GDM1 (cell line): ENCODE measurements around the gene KPNB1.

Experiments used
- DNase-seq: peaks from one replicate; lab custom pipeline; 2025; lab: John Stamatoyannopoulos, UW

The KPNB1 gene

DNA sequence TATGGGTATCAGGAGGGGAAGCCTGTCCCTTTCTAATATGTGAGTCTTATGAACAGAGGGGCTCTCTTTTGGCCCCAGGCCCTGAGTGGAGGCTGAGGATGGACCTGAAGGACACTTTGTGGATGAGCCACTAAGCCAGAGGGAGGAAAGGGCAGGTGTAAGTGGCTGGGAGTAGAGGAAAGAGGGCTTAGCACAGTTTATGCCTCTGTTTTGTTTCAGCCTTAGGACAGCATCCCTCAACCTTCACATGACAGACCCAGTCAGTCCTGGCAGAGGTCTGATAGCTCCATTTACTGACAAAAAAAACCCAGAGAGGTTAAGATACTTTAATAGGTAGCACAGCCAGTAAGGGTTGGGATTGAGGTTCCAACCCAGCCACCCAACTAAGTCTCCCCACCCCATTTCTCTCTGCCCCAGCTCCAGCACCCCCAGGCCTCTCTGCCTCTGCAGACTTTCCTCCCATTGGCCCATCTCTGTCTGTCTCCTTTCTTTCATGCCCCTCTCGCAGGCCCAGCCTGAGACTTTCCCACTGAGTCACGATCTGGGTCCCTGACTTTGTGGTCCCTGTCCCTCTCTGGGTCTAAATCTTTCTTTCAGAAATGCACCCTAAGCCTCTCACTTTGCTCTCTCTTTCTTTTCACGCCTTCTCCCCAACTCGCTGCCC, 78.6 kb downstream of the KPNB1 start:
- DNase-seq = no peak

- DNase-seq = no peak
Observed at GRCh38 chr17:47729476-47729875, 79.8 kb downstream of the KPNB1 start.

DNA sequence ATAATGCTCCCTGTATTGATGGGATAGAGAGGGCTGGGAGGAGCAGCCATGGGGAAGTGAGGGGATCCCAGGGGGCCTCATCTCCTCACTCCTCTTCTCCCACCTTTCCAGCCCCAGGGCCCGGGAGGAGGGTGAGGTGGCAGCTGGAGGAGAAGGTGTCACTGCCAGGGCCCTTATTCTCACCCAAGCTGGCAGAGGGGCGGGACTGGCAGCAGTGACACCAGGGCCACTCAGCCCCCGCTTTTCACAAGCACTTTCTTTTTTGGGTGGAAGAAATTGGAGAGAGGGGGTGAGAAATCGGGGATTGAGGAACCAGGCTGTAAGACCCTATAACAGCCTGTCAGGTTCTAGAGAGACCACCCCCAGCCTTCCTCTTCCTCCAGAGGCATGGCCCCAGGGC, 81.0 kb downstream of the KPNB1 start:
- DNase-seq = no peak

- no peak for DNase-seq
Observed at GRCh38 chr17:47731396-47731795, 81.7 kb downstream of the KPNB1 start.

DNA sequence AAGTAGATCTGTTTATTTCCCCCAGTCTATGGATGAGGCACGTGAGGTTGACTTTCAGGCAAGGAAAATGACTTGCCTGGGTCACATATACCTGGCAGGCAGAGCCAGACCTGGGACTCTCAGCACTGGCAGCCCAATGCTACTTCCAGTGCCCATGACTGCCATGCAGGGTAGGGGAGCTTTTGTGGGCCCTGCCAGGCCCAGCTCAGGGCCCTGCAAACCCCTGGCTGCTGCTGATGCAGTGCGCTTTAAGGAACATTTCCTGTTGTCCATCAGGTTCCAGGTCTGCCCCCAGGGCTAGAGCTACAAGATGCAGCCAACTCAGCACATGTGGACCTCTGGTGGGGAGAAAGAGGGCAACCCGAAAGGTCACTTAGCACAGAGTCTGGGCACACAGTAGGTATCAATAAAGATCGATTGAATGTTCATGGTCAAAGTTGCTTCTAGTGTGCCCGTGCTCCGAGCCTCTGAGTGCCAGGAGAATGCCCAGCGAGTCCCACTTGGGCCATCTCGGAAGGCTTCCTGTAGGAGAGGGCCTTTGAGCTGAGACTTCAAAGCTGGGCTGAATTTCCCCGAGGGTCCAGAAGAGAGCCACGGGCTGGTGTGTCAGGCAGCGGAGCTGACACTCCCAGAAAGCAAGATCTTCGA, 82.8 kb downstream of the KPNB1 start:
- no peak for DNase-seq

DNA sequence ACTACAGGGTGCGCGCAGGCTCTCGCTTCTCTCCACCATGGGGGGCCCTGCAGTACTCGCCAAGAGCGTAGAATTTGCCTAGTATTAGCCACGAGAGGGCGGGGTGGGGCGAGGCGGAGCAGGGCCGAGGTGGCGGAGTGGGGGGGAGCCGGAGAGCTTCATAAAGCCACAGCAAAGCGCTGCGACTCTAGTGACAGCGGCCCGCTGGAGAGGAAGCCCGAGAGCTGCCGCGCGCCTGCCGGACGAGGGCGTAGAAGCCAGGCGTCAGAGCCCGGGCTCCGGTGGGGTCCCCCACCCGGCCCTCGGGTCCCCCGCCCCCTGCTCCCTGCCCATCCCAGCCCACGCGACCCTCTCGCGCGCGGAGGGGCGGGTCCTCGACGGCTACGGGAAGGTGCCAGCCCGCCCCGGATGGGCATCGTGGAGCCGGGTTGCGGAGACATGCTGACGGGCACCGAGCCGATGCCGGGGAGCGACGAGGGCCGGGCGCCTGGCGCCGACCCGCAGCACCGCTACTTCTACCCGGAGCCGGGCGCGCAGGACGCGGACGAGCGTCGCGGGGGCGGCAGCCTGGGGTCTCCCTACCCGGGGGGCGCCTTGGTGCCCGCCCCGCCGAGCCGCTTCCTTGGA, 83.4 kb downstream of the KPNB1 start, which contains the start of gene TBX21:
Gene TBX21 (plus strand): TSS at position 190 of the 627 bp plus-strand sequence. CDS start 219 bp downstream, at position 409.
- DNase-seq = peak; percentile 36

DNA sequence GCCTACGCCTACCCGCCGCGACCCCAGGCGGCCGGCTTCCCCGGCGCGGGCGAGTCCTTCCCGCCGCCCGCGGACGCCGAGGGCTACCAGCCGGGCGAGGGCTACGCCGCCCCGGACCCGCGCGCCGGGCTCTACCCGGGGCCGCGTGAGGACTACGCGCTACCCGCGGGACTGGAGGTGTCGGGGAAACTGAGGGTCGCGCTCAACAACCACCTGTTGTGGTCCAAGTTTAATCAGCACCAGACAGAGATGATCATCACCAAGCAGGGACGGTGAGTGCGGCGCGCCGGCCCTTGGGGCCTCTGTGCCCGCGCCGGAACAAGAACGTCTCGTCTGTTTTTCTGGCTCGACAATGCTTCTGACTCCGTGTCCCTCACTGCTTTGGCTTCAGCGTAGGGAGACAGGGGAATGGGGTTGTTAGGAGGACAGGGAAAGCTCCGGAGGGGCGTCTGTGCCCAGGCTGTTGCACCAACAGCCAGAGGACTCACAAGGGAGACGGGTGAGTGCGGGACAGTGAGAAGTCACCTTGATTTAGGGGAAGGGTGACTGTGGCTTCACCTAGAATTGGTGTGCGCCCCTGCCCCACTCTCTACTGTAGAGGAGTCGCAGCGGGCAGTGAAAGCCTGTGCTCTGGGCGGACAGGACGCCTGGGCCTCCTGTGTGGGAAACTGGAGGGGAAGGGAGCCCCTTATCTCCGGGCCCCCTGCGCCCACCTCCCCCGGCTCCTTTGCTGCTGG, 84.1 kb downstream of the KPNB1 start:
- DNase-seq = no peak

GRCh38 chr17:47735139-47735464, 85.4 kb downstream of the KPNB1 start:
- no peak for DNase-seq
